ENCODE measurements around the gene MAP10. TPM values are rescaled to one million over a fixed set of nuclear protein-coding genes. Genes with fewer than 3 reads are reported as not detected.

Gene MAP10
- total and polyA plus RNA-seq, 9 donors = 1.9 to 4.6 (median 2.4) TPM

- H3K9me3 ChIP-seq = no peaks in the 10 kb centered on the region
- intact Hi-C loops (cut with DNase I) = no loop called here
- 12 to 14% (median 13%) methylated on average over 3 of the region's 3 CpGs for WGBS, 3 donors
Observed at GRCh38 chr1:232834066-232834465, 28.9 kb downstream of the MAP10 start.

GRCh38 chr1:232835166-232835565 lies 29.9 kb downstream of the MAP10 start:
- TF ChIP-seq CTCF (IDR thresholded peaks at IDR 0.05) = no peak
- no peak for TF ChIP-seq EP300 (IDR thresholded peaks at IDR 0.05)
- no peak for TF ChIP-seq POLR2A (IDR thresholded peaks at IDR 0.05)
- 47 to 58% (median 54%) methylated on average over 6 of the region's 6 CpGs for WGBS, 3 donors
- H3K9me3 ChIP-seq = no peaks in the 10 kb centered on the region
- no peak overlapping the region for H3K4me3 ChIP-seq
- no peak for DNase-seq
- no peaks in the 10 kb centered on the region for H3K36me3 ChIP-seq
- intact Hi-C loops (cut with DNase I) = no loop called here
- H3K27ac ChIP-seq = no peak overlapping the region
- no peaks in the 10 kb centered on the region for H3K4me1 ChIP-seq (ENCODE audit: insufficient read depth)
- no peaks in the 10 kb centered on the region for H3K27me3 ChIP-seq

More at GRCh38 chr1:232834066-232834465, 28.9 kb downstream of the MAP10 start:
- Histone ChIP-seq H3K4me3 (no peak overlapping the region), H3K27me3 (no peaks in the 10 kb centered on the region), H3K4me1 (ENCODE audit: insufficient read depth) (no peaks in the 10 kb centered on the region), H3K36me3 (no peaks in the 10 kb centered on the region), H3K27ac (no peak overlapping the region)
- no peak for DNase-seq
- TF ChIP-seq CTCF (IDR thresholded peaks at IDR 0.05) = no peak
- TF ChIP-seq EP300 (IDR thresholded peaks at IDR 0.05) = no peak
- TF ChIP-seq POLR2A (IDR thresholded peaks at IDR 0.05) = no peak

GRCh38 chr1:232837087-232837486 lies 31.9 kb downstream of the MAP10 start:
- DNase-seq = no peak
- Histone ChIP-seq H3K4me1 (ENCODE audit: insufficient read depth) (no peaks in the 10 kb centered on the region), H3K27ac (no peak overlapping the region), H3K4me3 (no peak overlapping the region), H3K36me3 (no peaks in the 10 kb centered on the region), H3K27me3 (no peaks in the 10 kb centered on the region), H3K9me3 (no peaks in the 10 kb centered on the region)
- intact Hi-C loops (cut with DNase I) = no loop called here
- TF ChIP-seq CTCF (IDR thresholded peaks at IDR 0.05) (no peak), POLR2A (IDR thresholded peaks at IDR 0.05) (no peak), EP300 (IDR thresholded peaks at IDR 0.05) (no peak)
- WGBS, 3 donors = 78 to 89% (median 86%) methylated on average over 4 of the region's 4 CpGs

- no peak overlapping the region for H3K4me3 ChIP-seq
- DNase-seq = no peak
- 81 to 88% (median 84%) methylated on average over 6 of the region's 6 CpGs for WGBS, 3 donors
- intact Hi-C loops (cut with DNase I) = no loop called here
- no peaks in the 10 kb centered on the region for H3K36me3 ChIP-seq
- no peaks in the 10 kb centered on the region for H3K4me1 ChIP-seq (ENCODE audit: insufficient read depth)
- no peaks in the 10 kb centered on the region for H3K27me3 ChIP-seq
- no peak overlapping the region for H3K27ac ChIP-seq
- TF ChIP-seq EP300 (IDR thresholded peaks at IDR 0.05) = no peak
- no peak for TF ChIP-seq POLR2A (IDR thresholded peaks at IDR 0.05)
- TF ChIP-seq CTCF (IDR thresholded peaks at IDR 0.05) = no peak
- no peaks in the 10 kb centered on the region for H3K9me3 ChIP-seq
Observed at GRCh38 chr1:232841823-232842565, 36.8 kb downstream of the MAP10 start.

All from ovary (tissue), 9 donors.